Gastroesophageal sphincter (tissue), 3 donors: ENCODE results near the gene WNT3.

Experiments
- CTCF ChIP-seq, 4 experiments: fragments of 200-600 bp in 2 of 4; fragments of 450-650 bp in 2 of 4; sonication (generic) in 1 of 4; IDR thresholded peaks; one replicate each; pipeline ENCODE4 v1.5.1; 2017 to 2019; ENCODE audit warnings: antibody characterized with exemption in 4 of 4, mild to moderate bottlenecking in 2 of 4, moderate library complexity in 2 of 4
- EP300 ChIP-seq: sonication (generic); formaldehyde crosslinking; IDR thresholded peaks from one replicate; pipeline ENCODE4 v1.6.1; 2017; ENCODE audit warnings: antibody characterized with exemption, mild to moderate bottlenecking
- POLR2A ChIP-seq, 2 donors: fragments of 450-650 bp; IDR thresholded peaks; one replicate each; pipeline ENCODE4 v1.6.1; 2017; ENCODE audit warnings: antibody characterized with exemption in 2 of 2, mild to moderate bottlenecking in 2 of 2, moderate library complexity in 1 of 2
- POLR2AphosphoS5 ChIP-seq: sonication (generic); formaldehyde crosslinking; IDR thresholded peaks from one replicate; pipeline ENCODE4 v1.6.1; 2017; ENCODE audit warnings: antibody characterized with exemption

GRCh38 chr17:46763416-46763815 is 55.1 kb downstream of the WNT3 start:
- TF ChIP-seq CTCF (IDR thresholded peaks at IDR 0.05) (no peak), POLR2A (IDR thresholded peaks at IDR 0.05) (no peak), EP300 (no peak), POLR2AphosphoS5 (no peak)
